Measurements from ENCODE around the gene CREM. TPM values are rescaled to one million over a fixed set of nuclear protein-coding genes. Genes with fewer than 3 reads are reported as not detected.

The CREM gene
- total RNA-seq, 1 donor from 2014 or later, result 19.3 TPM

DNA sequence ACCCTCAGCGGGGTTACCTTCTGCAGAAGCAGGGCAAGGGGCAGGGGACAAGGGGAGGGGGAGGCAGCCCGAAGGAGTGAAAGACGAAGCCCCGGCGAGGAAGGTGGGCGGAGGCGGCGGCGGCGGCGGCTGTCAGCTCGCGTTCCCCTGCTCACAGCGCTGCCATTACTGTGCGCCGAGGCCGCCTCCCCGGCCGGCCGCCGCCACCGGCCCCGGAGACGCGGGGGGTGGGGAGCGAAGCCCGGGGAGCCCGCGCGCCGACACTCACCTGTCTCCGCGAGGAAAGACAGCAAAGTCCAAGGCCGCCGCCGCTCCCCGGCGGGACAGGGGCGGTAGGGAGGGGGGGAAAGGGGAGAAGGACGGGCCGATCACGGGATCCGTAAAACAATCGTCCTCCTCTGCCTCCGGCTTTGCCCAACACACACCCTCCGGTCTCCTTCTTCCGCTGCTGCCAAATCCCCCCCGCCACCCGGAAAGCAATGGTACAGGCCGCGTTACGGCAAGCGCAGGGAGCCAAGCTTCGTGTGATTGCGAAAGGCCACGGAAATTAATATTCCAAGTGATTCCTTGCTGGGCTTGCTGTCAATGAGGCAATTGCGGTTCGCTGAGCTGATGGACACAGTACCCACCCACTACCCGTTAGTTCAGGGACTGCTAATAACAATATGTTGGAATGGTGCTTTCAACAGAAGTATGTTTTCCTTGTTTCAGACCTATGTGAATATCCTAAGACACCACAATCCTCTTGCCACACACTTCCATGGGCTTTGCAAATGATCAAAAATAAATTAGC, 36.3 kb upstream of the CREM start, which contains the start of gene CUL2:
TSS of gene CUL2 (minus strand) at position 180 of the 793 bp plus-strand sequence. CDS start 19,024 bp downstream, outside the sequence.
- H3K27me3 ChIP-seq (ENCODE audit: low read depth), result no peaks in the 10 kb centered on the region
- H3K27ac ChIP-seq, result peak within 1 kb of the TSS; percentile 93
- no peaks in the 10 kb centered on the region for H3K36me3 ChIP-seq
- peak; percentile 97 to 99 for ATAC-seq
- intact Hi-C loops (cut with DNase I), result no loop called here
- peak within 1 kb of the TSS; percentile 82 for H3K4me3 ChIP-seq
- TF ChIP-seq, protein P1, sequence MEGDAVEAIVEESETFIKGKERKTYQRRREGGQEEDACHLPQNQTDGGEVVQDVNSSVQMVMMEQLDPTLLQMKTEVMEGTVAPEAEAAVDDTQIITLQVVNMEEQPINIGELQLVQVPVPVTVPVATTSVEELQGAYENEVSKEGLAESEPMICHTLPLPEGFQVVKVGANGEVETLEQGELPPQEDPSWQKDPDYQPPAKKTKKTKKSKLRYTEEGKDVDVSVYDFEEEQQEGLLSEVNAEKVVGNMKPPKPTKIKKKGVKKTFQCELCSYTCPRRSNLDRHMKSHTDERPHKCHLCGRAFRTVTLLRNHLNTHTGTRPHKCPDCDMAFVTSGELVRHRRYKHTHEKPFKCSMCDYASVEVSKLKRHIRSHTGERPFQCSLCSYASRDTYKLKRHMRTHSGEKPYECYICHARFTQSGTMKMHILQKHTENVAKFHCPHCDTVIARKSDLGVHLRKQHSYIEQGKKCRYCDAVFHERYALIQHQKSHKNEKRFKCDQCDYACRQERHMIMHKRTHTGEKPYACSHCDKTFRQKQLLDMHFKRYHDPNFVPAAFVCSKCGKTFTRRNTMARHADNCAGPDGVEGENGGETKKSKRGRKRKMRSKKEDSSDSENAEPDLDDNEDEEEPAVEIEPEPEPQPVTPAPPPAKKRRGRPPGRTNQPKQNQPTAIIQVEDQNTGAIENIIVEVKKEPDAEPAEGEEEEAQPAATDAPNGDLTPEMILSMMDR (IDR thresholded peaks at IDR 0.05), result no peak
- H3K4me1 ChIP-seq, result peaks cover 31% of the 10 kb centered on the region
- peak; percentile 93 for DNase-seq
- no peaks in the 10 kb centered on the region for H3K9me3 ChIP-seq

DNA sequence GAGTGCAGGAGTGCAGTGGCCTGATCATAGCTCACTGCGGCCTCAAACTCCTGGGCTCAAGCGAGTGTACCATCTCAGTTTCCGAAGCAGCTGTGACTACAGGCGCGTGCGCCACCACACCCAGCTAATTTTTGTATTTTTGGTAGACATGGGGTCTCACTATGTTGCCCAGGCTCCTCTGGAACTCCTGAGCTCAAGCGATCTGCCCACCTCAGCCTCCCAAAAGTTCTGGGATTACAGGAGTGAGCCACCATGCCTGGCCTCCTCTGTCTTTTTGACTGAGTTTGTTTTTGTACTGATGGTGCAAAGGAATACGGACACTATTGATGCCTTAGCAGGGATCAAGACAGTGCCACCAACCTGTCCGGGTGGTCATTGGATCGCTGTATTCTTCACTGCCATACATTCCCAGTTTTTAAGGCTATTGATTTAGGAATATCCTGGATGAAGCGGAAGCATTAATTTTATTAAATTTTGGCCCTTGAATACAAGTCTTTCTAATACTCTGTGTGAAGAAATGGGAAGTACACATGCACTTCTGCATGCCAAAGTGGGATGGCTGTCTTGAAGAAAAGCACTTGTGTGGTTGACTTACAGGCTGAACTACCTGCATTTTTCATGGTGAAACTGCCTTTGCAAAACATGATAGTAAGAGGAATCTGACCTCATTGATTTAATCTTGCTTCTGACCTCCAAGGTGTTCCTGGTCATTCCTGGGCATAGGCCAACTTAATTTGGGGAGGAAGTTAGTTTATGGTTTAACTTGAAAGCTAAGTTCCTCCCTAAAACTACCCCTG, 34.5 kb upstream of the CREM start:
- DNase-seq, result no peak
- Histone ChIP-seq H3K27ac (no peak overlapping the region), H3K4me3 (no peak overlapping the region), H3K9me3 (no peaks in the 10 kb centered on the region), H3K27me3 (ENCODE audit: low read depth) (no peaks in the 10 kb centered on the region), H3K36me3 (no peaks in the 10 kb centered on the region), H3K4me1 (peaks cover 24% of the 10 kb centered on the region)
- no peak for ATAC-seq
- intact Hi-C loops (cut with DNase I), result no loop called here
- TF ChIP-seq, protein P1 (IDR thresholded peaks at IDR 0.05), result no peak

DNA sequence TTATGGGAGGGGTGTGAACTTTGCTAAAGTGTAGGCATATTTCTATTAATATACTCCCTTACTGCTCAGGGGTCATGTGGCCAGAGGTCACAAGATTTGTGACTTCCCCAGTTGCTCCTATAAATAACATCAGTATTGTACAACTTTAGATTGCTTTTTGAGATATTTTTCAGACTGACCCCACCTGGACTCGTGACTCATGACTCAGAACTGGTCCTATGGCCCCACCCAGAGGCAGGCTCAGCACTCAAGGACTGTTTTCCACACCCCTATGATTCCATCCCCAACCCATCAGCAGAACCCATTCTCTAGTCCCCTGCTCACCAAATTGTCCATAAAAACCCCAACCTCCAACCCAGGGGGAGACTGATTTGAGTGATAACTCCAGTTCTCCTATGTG, 33.8 kb upstream of the CREM start:
- no peaks in the 10 kb centered on the region for H3K9me3 ChIP-seq
- no peaks in the 10 kb centered on the region for H3K36me3 ChIP-seq
- H3K4me3 ChIP-seq, result no peak overlapping the region
- H3K27ac ChIP-seq, result no peak overlapping the region
- intact Hi-C loops (cut with DNase I), result no loop called here
- ATAC-seq (no peak), DNase-seq (peak; percentile 48)
- no peaks in the 10 kb centered on the region for H3K27me3 ChIP-seq (ENCODE audit: low read depth)
- peaks cover 17% of the 10 kb centered on the region for H3K4me1 ChIP-seq
- TF ChIP-seq, protein P1 (IDR thresholded peaks at IDR 0.05), result no peak

DNA sequence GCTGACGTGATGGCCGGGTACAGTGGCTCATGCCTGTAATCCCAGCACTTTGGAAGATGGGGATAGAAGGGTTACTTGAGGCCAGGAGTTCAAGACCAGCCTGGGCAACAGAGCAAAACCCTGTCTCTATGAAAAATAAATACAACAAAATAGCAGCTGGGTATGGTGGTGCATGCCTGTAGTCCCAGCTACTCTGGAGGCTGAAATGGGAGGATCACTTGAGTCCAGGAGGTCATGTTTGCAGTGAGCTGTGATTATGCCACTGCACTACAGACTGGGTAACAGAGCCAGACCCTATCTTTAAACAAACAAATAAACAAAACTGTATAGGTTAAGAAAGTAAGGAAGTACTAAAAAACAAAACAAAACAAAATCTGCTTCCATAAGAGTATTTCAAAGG, 30.3 kb upstream of the CREM start:
- TF ChIP-seq, protein P1 (IDR thresholded peaks at IDR 0.05), result no peak
- no peaks in the 10 kb centered on the region for H3K36me3 ChIP-seq
- no peaks in the 10 kb centered on the region for H3K9me3 ChIP-seq
- no peak overlapping the region for H3K27ac ChIP-seq
- ATAC-seq, result no peak
- H3K4me1 ChIP-seq, result no peaks in the 10 kb centered on the region
- no peaks in the 10 kb centered on the region for H3K27me3 ChIP-seq (ENCODE audit: low read depth)
- no peak overlapping the region for H3K4me3 ChIP-seq
- no peak for DNase-seq
- intact Hi-C loops (cut with DNase I), result no loop called here

DNA sequence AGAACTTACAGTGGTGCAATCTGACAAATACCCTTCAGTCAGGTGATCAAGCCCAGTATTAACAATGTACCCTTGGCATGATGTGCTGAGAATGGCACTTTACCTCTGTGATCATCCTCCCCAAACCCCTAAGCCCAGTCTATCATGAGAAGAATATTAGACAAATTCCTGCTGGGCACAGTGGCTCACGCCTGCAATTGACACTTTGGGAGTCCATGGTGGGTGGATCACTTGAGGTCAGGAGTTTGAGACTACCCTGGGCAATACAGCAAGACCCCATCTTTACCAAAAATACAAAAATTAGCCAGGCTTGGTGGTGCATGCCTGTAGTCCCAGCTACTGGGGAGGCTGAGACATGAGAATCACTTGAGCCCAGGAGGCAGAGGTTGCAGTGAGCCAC, 29.1 kb upstream of the CREM start:
- DNase-seq (no peak), ATAC-seq (no peak)
- no peaks in the 10 kb centered on the region for H3K27me3 ChIP-seq (ENCODE audit: low read depth)
- H3K27ac ChIP-seq, result no peak overlapping the region
- TF ChIP-seq, protein P1 (IDR thresholded peaks at IDR 0.05), result no peak
- no peaks in the 10 kb centered on the region for H3K9me3 ChIP-seq
- H3K4me1 ChIP-seq, result no peaks in the 10 kb centered on the region
- no peak overlapping the region for H3K4me3 ChIP-seq
- no peaks in the 10 kb centered on the region for H3K36me3 ChIP-seq
- intact Hi-C loops (cut with DNase I), result no loop called here

Measured in lower lobe of right lung (tissue), 2 donors.